ENCODE data around the gene QRICH1.

Gene QRICH1, protein sequence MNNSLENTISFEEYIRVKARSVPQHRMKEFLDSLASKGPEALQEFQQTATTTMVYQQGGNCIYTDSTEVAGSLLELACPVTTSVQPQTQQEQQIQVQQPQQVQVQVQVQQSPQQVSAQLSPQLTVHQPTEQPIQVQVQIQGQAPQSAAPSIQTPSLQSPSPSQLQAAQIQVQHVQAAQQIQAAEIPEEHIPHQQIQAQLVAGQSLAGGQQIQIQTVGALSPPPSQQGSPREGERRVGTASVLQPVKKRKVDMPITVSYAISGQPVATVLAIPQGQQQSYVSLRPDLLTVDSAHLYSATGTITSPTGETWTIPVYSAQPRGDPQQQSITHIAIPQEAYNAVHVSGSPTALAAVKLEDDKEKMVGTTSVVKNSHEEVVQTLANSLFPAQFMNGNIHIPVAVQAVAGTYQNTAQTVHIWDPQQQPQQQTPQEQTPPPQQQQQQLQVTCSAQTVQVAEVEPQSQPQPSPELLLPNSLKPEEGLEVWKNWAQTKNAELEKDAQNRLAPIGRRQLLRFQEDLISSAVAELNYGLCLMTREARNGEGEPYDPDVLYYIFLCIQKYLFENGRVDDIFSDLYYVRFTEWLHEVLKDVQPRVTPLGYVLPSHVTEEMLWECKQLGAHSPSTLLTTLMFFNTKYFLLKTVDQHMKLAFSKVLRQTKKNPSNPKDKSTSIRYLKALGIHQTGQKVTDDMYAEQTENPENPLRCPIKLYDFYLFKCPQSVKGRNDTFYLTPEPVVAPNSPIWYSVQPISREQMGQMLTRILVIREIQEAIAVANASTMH

DNA sequence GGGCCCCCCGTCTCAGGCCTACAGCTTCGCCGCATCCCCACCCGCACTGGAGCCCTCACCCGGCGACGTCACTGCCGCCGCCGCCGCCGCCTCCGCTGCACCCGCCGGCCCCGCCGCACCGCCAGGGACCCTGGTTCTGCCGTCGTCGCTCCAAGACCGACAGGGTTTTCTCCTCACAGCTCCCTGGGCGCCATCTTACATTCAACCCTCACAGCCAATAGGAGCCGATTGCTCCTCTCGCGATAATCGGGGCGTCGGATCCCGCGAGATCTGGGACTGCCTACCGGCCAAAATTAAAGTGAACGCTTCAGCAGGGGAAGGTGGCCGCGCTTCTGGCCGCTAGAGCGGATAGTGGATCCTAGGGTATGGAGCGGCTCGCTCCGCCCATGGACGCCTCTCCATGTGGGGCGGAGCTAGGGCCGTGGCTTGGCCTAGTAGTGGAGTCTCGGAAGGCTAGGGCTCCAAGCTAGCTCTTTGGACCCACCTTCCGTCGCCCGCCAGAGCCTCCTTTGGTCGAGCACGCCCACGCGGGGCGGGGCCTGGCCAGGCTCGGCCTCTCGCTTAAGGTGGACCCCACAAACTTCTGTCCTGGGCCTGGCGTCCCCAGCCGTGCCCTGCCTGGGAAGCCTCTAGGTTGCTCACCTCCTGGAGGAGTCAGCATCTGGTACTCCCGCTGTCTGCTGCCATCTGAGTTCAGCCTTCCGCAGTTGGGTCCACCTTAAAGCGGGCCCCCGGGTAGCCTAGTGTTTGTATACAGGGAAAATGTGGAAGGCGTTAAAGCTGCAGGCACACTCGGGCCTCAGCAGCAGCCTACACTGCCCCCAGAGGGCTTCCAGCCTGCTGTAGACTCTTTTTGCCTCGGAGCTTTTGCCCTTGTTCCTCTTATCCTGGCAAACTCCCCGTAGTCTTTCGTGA is at the start of gene QRICH1:
Gene QRICH1 (minus strand): TSS at position 219 of the 915 bp plus-strand sequence. CDS start 17,054 bp downstream, outside the sequence.
- DNase-seq = peak; percentile 96

DNA sequence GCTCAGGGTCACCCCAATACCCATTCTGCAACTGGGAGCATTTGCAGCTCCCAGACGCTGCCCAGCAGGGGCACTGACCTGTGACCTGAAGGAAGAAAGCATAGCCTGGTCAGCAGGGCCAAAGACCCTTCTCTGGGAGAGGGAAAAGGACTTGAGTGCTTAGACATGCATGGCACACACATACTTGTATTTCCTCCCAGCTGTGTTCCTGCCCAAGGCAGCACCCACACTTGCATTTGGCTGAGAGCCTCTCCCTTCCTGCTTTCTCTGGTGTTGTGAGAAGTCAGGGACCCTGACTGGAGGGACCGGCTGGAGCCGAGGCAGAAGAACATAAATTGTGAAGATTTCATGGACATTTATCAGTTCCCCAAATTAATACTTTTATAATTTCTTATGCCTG is 46.2 kb upstream of the QRICH1 start:
- no peak for DNase-seq

DNA sequence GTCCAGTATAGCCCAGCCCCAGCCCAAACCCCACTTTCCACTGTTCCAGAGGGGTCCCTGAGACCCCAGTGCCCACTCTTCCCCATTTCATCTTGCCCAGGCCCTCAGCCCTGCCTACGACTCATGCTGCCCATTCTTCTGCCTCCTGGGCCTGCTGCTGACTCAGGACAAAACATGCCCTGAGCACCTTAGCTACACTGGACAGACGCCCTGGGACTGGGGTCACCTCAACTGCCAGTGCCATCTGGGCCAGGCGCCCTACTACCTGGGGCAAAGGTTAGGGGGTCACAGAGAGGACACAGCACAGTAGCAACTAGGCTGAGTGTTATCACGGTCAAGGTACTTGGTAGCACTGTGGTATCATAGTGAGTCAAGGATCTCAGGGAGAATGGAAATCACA is 41.6 kb upstream of the QRICH1 start:
- no peak for DNase-seq

DNA sequence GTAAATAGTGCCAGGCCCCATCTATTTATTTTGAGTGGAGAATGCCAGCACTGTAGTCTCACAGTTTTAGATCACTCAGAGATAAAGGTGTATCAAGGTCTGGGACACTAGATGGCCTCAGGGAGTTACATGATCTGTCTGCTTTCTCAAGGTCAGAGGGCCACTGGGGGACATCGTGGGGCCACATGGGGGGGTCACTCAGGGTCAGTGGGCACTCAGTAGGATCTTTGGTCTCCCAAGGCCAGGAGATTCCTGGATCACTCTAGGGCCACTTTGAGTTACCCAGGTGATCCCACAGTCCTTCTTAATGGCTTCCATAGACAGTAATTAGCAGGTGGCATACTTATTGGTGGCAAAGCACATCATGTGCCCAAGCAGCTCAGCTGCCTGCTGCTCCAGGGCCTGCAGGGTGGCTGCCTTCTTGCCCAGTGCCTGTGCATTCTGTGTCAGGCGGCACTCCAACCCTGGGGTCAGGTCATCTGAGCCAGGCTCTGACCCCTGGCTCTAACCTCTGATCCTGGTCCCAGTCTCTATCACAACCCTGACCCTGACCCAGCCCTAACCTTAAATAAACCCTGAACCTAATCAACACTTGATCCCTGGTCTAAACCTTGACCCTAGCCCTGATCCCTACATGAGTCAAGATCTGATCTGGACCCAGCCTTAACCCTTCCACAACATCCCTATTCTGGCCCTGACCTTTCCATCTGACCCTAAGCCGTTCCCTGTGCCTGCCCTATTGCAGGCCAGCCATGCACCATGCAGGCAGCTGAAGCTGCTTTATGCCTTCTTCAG is 40.8 kb upstream of the QRICH1 start:
- DNase-seq = no peak

DNA sequence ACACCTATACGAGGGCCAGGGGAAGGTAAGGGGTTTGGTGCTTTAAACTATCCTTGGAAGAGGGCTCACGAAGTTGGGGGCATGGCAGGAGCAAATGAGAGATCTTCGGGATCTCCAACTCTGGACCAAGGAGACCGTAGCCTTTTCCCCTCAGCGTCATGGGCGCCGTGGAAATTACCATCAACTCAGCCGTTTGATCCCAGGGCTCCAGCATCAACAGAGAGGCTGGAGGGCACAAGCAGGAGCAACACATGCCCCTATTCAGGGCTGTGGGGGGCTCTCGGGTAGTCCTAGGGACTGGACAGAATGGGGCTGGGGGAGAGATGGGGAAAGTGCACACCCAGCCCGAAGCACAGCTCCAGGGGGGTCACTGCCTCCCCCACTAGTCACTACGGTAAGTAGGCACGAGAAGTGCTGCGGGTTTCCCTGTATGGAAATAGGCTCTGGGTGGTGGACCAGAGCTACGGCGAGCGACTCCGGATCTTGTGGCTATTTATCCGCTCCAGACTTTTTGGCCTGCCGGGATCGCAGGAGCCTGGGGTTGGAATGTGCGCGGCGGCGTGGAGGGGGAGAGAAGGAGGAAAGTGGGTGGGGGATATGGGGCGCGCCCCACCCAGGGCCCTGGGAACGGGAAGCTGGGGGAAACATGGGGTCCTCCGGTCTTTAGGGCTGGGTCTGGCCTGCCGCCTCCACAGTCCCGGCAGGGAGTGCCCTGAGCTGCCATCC is 39.5 kb upstream of the QRICH1 start:
- DNase-seq = no peak

DNA sequence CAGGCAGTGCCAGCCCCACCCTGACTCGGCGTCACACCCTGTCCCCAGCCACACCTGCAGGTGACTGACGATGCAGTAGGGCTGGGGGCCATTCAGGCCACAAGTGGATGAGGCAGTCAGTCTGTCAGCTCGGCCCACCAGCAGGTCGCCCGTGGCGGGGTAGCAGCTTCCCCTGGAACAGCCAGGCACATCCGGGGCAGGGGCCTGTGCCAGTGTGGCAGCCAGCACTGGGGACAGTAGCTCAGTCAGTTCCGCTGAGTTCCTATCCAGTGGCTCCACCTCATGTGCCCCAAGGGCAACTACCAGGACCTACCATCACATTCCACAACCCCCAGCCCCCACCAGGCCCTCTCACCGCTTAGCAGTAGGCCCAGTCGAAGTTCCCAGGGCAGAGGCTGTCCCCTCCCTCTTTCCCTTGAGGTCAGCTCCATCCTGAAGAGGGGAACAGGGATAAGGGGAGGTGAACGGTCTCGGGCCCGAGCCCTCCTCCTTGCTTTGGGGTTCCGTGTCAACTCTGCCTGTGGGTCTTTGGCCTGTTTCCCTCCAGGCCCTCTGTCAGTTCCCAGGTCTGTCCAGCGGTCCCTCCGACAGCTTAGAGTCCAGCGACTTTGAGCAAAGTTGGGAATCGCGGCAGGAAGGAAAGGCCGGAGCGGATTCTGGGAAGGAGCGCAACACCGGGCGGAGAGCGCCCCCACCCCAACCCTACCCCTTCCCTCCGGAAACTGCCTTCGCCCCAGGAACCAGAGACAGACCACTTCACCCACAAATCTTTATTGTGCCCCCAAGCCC is 38.8 kb upstream of the QRICH1 start, which contains the start of gene LAMB2:
Gene LAMB2 (minus strand): TSS at position 614 of the 789 bp plus-strand sequence. CDS start 183 bp downstream, at position 431.
- DNase-seq = no peak

DNA sequence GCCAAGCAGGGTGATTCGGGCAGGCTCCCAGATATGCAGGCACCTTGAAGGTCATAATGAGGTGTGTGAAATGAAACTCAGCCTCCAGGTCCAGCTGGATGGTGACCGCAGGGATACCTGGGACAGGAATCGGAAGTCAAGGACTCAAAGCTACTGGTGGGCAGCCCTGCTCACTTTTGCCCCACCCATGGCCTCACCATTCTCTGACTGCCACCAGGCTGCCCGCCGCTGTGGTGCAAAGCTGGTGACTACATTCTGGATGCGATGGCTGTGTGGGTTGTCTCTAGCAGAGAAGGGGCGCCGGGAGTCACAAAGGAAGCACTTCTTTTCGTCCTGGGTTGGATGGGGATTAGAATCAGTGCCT is 38.2 kb upstream of the QRICH1 start:
- DNase-seq = no peak

DNA sequence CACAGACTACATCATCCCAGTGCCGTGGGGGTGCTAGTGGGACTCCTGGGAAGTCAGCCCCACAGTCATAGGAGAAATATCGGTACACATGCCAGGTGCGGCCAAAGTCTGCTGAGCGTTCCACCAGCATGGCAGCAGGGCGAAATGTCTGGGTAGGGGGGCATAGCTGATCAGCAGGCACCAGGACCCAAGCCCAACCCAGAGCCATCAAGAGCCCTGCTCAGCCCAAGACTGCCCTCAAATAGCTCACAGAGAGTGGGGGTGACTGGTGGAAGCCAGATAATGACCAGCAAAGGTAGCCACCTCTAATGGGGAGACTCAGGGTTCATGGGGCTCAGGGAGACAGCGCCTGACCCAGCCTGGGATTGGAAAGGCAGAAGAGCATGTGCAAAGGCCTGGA is 37.7 kb upstream of the QRICH1 start:
- no peak for DNase-seq

DNA sequence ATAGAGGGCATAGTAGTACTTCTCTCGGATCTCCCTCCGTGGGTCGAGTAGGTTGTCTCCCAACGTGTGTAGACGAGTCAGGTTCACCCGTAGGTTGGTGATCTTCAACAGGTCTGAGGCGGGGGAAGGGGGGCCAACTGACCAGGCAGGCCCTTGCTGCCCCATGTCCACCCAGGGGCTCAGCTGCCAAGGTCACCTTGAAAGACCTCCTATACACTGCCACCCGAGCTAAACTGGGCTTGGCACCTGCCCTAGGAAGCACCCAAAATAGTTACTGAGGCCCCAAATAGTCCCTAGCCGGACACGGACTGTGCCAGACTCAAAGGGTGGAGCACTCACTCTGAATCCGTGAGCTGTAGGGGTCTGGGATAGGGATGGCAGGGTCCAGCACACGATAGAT is 37.2 kb upstream of the QRICH1 start:
- DNase-seq = no peak

DNA sequence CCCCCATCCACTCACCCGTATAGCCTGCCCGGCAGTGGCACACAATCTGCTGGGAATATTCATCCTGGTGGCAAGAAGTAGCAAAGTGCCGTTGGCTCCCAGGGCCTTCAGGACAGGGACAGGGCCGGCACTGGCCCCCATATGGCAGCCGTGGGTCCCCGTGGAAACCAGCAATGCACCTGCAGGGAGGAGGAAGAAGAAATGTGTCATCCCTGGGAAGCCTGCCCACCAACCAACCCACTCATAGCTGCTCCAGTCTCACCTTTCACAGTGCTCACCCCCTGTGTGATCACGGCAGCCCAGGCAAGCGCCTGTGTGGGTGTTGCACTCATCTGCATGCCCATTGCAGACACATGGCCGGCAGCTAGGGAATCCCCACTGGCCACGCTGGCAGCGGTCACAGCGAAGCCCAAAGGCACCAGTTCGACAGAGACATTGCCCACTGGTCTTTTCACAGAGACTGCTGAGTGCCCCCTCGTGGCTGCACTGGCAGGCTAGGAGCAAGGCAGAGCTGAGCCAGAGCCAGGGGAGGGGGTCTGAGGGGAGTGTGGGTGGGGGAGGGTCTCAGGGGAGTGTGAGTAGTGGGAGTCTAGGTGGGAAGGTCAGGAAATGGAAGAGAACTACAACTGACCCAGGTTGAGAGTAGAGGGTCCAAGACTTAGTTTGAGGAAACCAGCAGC is 31.3 kb upstream of the QRICH1 start:
- no peak for DNase-seq

DNA sequence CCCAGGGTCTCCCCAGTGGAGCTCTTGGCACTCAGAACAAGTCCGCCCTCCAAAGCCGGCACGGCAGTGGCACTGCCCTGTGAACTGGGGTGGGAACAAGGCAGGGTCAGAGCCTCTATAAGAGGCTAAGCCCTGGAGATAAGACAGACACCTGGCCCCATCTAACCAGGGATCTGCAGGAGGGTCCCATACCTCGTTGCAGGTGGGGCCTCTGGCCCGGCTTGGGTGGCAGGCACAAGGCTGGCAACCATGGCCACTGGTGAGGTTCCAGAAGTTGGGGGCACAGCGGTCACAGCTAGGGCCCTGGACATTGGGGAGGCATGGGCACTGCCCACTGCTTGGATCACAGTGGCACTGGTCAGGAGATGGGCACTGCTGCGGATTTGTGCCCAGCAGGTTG is 30.3 kb upstream of the QRICH1 start:
- no peak for DNase-seq

DNA sequence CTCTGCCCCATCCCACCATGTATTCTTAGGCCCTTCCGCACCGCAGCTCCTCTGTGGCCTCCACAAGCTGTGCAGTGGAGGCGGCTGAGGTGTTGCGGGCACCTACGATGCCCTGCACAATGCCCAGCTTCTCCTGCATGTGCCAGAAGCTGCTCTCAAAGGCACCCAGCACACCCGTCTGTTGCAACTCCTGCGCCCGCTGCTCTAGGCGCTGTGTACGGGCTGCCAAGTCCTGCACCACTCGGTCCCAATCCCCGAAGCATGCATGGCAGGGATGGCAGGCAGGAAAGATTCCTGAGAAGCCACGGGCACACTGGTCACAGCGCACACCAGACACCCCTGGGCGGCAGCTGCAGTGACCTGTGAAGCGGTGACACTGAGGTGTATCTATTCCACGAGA is 29.8 kb upstream of the QRICH1 start:
- no peak for DNase-seq

DNA sequence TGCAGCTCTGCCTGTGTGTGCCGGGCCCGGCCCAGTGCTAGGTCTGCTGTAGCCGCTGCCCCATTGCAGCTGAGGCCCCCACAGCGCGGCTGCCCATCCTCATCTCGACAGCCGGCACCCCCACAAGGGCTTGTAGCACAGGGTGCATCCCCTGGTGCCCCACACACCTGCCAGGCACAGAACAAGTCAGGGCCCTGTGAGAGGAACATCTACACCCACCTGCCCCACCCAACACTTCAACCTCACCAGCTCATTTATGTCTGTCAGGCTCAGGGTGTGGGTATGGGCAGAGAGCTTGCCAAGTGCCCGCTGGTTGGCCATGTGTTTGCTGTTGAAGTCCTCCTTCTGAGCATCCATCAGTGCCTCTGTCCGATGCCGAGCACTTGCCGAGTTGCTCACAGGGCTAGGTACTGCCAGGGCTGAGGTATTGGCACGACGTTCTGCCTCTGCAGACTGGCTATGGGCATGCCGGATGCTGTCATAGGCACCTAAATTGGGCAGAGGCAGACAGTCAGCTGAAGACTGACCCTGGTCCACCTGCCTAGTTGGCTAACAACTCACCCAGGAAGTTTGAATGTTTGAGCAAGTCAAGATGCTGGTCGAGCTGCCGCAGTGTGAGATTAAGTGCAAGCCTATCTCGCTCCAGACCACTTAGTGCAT is 29.1 kb upstream of the QRICH1 start:
- DNase-seq = no peak

DNA sequence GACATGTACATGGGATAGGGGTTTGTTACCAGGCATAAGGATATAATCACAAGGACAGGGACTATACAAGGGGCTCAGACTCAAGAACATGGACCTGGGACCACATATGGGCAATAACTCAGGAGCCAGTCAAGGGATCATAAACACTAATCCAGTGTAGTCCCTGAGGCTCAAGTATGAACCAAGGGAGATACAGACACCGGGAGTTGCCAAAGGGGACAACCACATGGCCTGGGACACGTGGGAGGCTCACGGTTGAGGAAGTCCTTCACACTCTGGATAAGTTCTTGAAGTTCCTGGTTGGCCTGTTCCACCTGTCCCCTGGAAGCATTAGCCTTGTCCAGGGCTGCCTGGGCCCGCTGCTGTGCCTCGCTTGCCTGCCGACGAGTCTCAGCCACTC is 28.6 kb upstream of the QRICH1 start:
- DNase-seq = no peak

DNA sequence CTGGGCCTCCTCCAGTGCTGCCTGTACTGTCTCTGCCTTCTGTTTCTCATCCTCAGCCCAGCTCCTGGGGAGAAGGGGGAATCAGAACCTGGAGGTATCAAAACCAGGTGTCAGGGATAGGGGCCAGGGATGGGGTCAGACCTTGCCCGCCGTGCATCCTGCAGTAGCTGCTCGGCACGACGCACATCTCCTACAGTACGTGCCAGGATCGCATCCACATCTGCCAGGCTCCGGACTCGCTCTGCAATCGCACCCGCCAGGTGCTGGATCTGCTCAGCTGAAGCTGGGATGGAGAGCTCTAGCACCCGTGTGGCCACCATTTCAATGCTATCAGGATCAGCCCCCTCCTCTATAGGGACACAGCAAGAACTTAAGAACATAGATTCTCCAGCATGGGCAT is 28.2 kb upstream of the QRICH1 start:
- no peak for DNase-seq

DNA sequence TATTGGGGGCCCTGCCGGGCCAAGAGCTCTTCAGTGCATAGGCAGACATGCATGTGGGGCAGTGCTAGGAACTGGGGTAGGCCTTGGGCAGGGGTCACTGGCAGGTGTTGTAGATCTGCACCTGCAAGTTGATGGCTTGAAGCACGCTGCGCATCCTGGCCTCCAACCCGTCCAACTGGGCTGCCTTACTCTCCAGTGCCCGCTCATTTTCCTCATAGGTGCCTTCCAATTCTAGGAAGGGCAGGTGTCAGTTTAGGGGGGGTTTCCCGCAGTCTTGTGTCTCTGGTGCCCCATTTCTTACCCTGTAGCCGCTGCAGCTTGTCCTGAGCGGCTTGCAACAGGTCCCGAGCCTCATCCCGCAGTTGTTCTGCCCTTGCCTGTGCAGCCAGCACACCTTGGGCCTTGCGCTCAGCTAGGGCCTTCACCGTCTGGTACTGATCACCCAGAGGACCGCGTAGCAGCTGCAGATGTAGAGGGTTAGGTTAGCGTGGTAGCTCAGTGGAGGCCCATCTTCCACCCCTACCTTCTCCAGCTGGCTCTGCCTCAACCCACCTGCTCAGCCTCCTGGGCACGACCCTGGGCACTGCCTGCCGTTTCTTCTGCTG is 27.4 kb upstream of the QRICH1 start:
- no peak for DNase-seq

DNA sequence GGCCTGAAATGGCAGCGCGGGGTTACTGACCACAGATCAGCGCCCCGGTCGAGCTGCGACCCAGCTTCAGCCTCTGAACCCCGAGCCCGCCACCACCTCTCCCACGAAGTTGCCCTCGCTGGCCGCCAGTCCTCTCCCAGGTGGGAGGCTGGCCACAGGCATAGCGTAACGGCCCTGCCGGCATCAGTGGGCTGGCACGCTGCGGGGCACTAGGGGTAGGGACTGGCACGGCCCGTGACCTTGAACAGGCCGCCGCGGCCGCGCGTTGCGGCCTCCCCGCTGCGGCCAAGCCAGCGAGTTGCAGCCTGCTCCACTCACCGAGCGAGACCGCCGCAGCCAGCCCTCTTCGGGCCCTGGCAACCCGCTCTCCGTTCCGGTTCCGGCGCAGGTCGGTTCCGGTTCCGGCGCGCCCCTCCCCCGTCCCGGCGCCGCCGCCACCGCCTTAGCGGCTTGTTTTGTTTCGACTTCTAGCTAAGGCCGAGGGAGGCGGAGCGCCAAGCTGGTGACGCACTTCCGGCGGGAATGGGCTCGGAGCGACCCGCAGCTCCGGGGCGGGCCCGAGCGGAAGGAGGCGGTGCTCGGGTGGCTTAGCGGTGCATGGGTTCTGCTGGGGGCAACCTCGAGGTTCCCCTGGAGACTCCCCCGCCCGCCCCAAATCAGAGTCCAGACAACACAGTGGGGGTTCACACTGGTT is 26.7 kb upstream of the QRICH1 start, which contains the start of gene USP19:
Gene USP19 (minus strand): TSS at position 386 of the 694 bp plus-strand sequence. CDS start 1,678 bp downstream, outside the sequence.
- DNase-seq = peak; percentile 47

DNA sequence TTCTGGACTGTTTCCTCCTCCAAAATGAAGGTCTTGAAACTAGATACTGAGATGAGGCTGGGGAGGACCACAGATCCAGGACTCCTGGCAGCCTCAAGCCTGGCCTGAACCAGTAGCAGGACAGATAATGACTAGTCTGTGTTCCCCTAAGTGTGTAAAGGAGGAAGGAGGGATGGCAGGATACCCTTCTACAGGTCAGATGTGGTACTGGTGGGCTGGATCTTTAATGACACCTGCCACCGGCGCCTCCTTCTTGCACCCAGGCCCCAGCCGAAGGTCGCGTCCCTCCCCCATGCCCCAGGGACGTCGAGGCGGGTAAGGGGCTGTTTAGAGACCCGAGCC is 26.2 kb upstream of the QRICH1 start:
- DNase-seq = no peak

All from SIG-M5 (cell line).